OCI-LY3 (cell line): ENCODE results near the gene CRYBG1.

Experiments
- H2AFZ ChIP-seq: fragments of 200-600, 300-600 bp; shearing (Covaris generic); 2 replicates; pipeline ENCODE4 v1.6.0; 2014; ENCODE audit warnings: antibody characterized with exemption, low read depth, low read length
- H3K27ac ChIP-seq: fragments of 200-600, 300-600 bp; sonication (generic); 2 replicates; pipeline ENCODE4 v1.5.1; 2014; ENCODE audit warnings: mild to moderate bottlenecking, low read length, moderate library complexity, mixed read lengths
- H3K27me3 ChIP-seq: fragments of 200-600, 300-600 bp; sonication (generic); 2 replicates; pipeline ENCODE4 v1.6.1; 2014; ENCODE audit warnings: low read depth, low read length, mixed read lengths
- H3K36me3 ChIP-seq: fragments of 200-600, 300-600 bp; sonication (generic); replicated peaks from 2 replicates; pipeline ENCODE3; 2014; ENCODE audit warnings: low read depth, low read length, mixed read lengths
- H3K4me1 ChIP-seq: fragments of 300-600, 200-600 bp; sonication (generic); 2 replicates; pipeline ENCODE4 v1.6.1; 2014; ENCODE audit warnings: low read length, mixed read lengths
- H3K4me2 ChIP-seq: fragments of 200-600, 300-600 bp; sonication (generic); 2 replicates; pipeline ENCODE4 v1.6.1; 2014; ENCODE audit warnings: low read length, mixed read lengths
- H3K4me3 ChIP-seq: fragments of 300-600, 200-600 bp; sonication (generic); 2 replicates; pipeline ENCODE4 v1.5.1; 2014; ENCODE audit warnings: antibody characterized with exemption, mild to moderate bottlenecking, low read length, moderate library complexity
- H3K79me2 ChIP-seq: fragments of 300-600, 200-600 bp; shearing (Covaris generic); 2 replicates; pipeline ENCODE4 v1.6.1; 2014; ENCODE audit warnings: mild to moderate bottlenecking, low read length, mixed read lengths
- H3K9ac ChIP-seq: fragments of 300-600, 200-600 bp; shearing (Covaris generic); 2 replicates; pipeline ENCODE4 v1.6.0; 2014; ENCODE audit warnings: mild to moderate bottlenecking, low read length, moderate library complexity
- H3K9me3 ChIP-seq: fragments of 200-600, 300-600 bp; shearing (Covaris generic); 2 replicates; pipeline ENCODE4 v1.6.1; 2014; ENCODE audit warnings: low read length, mixed read lengths; ENCODE audit not compliant: insufficient read depth
- H4K20me1 ChIP-seq: fragments of 200-600, 300-600 bp; sonication (generic); 2 replicates; pipeline ENCODE4 v1.6.1; 2016; ENCODE audit warnings: low read length, mixed read lengths; ENCODE audit not compliant: insufficient read depth
- CTCF ChIP-seq: fragments of 200-600, 300-600 bp; sonication (generic); IDR thresholded peaks from 2 replicates; pipeline ENCODE4 v1.5.1; 2014; ENCODE audit warnings: antibody characterized with exemption, low read length, low read depth
- EZH2phosphoT487 ChIP-seq: fragments of 200-600 bp; shearing (Covaris generic); IDR thresholded peaks from 2 replicates; pipeline ENCODE4 v1.6.1; 2018; ENCODE audit warnings: antibody characterized with exemption, mixed run types, low read depth

Gene CRYBG1

GRCh38 chr6:106381223-106381622, 20.7 kb downstream of the CRYBG1 start:
- Histone ChIP-seq H3K4me3 (no peak overlapping the region), H4K20me1 (no peaks in the 10 kb centered on the region), H3K79me2 (no peaks in the 10 kb centered on the region), H3K27me3 (no peaks in the 10 kb centered on the region), H3K27ac (no peak overlapping the region), H3K9me3 (no peaks in the 10 kb centered on the region), H2AFZ (no peak overlapping the region), H3K9ac (no peak overlapping the region), H3K36me3 (no peaks in the 10 kb centered on the region), H3K4me2 (no peak overlapping the region), H3K4me1 (peaks cover 41% of the 10 kb centered on the region)
- TF ChIP-seq EZH2phosphoT487, result no peak
- TF ChIP-seq CTCF, result no peak

GRCh38 chr6:106381881-106382280, 21.4 kb downstream of the CRYBG1 start:
- no peak overlapping the region for H3K9ac ChIP-seq
- no peaks in the 10 kb centered on the region for H3K27me3 ChIP-seq
- H3K4me1 ChIP-seq, result peaks cover 35% of the 10 kb centered on the region
- H3K36me3 ChIP-seq, result no peaks in the 10 kb centered on the region
- no peaks in the 10 kb centered on the region for H4K20me1 ChIP-seq
- no peaks in the 10 kb centered on the region for H3K79me2 ChIP-seq
- no peak overlapping the region for H3K4me3 ChIP-seq
- no peak for TF ChIP-seq CTCF
- TF ChIP-seq EZH2phosphoT487, result no peak
- H2AFZ ChIP-seq, result no peak overlapping the region
- H3K27ac ChIP-seq, result no peak overlapping the region
- H3K4me2 ChIP-seq, result no peak overlapping the region
- H3K9me3 ChIP-seq, result no peaks in the 10 kb centered on the region

GRCh38 chr6:106383573-106383972, 23.1 kb downstream of the CRYBG1 start:
- Histone ChIP-seq H3K9me3 (no peaks in the 10 kb centered on the region), H2AFZ (no peak overlapping the region), H3K9ac (no peak overlapping the region), H3K27me3 (no peaks in the 10 kb centered on the region), H3K36me3 (no peaks in the 10 kb centered on the region), H3K79me2 (no peaks in the 10 kb centered on the region), H4K20me1 (no peaks in the 10 kb centered on the region), H3K27ac (no peak overlapping the region), H3K4me1 (peaks cover 24% of the 10 kb centered on the region), H3K4me3 (no peak overlapping the region), H3K4me2 (no peak overlapping the region)
- TF ChIP-seq EZH2phosphoT487 (no peak), CTCF (no peak)

- H3K9ac ChIP-seq, result no peak overlapping the region
- TF ChIP-seq EZH2phosphoT487 (no peak), CTCF (no peak)
- no peaks in the 10 kb centered on the region for H4K20me1 ChIP-seq
- no peaks in the 10 kb centered on the region for H3K9me3 ChIP-seq
- no peak overlapping the region for H2AFZ ChIP-seq
- no peaks in the 10 kb centered on the region for H3K27me3 ChIP-seq
- H3K27ac ChIP-seq, result no peak overlapping the region
- no peak overlapping the region for H3K4me3 ChIP-seq
- no peak overlapping the region for H3K4me2 ChIP-seq
- no peaks in the 10 kb centered on the region for H3K36me3 ChIP-seq
- no peaks in the 10 kb centered on the region for H3K79me2 ChIP-seq
- peaks cover 22% of the 10 kb centered on the region for H3K4me1 ChIP-seq
Observed at GRCh38 chr6:106385530-106385929, 25.0 kb downstream of the CRYBG1 start.
